Measurements from ENCODE around the gene CLSTN2. TPM values are rescaled to one million over a fixed set of nuclear protein-coding genes. Genes with fewer than 3 reads are reported as not detected.

CLSTN2 gene
- total and polyA plus RNA-seq, 2 of the 8 experiments (the other 6 are each of a cell fraction or from before 2014, with no cell fraction given), result 0.39 to 0.52 TPM

DNA sequence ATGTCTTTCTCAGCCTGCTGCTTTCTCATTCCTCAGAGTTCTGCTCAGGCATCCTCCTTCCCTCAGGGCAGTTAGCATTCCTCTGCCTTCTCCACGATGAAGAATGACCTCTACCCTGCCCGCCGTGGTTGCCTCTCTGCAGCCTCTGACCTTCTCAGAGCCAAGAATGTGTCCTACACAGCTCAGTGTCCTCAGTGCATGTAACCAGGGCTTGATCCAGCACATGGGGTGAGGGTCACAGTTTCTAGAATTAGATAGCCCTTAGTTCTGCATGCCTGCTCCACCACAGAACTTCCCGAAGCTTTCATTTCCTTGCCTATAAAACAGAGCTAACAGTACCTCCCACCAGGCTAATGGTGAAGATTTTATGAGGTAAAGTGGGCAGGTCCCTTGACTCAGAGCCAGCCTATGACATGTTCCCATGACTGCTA is 182.1 kb downstream of the CLSTN2 start (continued):
- TF ChIP-seq, protein P1, sequence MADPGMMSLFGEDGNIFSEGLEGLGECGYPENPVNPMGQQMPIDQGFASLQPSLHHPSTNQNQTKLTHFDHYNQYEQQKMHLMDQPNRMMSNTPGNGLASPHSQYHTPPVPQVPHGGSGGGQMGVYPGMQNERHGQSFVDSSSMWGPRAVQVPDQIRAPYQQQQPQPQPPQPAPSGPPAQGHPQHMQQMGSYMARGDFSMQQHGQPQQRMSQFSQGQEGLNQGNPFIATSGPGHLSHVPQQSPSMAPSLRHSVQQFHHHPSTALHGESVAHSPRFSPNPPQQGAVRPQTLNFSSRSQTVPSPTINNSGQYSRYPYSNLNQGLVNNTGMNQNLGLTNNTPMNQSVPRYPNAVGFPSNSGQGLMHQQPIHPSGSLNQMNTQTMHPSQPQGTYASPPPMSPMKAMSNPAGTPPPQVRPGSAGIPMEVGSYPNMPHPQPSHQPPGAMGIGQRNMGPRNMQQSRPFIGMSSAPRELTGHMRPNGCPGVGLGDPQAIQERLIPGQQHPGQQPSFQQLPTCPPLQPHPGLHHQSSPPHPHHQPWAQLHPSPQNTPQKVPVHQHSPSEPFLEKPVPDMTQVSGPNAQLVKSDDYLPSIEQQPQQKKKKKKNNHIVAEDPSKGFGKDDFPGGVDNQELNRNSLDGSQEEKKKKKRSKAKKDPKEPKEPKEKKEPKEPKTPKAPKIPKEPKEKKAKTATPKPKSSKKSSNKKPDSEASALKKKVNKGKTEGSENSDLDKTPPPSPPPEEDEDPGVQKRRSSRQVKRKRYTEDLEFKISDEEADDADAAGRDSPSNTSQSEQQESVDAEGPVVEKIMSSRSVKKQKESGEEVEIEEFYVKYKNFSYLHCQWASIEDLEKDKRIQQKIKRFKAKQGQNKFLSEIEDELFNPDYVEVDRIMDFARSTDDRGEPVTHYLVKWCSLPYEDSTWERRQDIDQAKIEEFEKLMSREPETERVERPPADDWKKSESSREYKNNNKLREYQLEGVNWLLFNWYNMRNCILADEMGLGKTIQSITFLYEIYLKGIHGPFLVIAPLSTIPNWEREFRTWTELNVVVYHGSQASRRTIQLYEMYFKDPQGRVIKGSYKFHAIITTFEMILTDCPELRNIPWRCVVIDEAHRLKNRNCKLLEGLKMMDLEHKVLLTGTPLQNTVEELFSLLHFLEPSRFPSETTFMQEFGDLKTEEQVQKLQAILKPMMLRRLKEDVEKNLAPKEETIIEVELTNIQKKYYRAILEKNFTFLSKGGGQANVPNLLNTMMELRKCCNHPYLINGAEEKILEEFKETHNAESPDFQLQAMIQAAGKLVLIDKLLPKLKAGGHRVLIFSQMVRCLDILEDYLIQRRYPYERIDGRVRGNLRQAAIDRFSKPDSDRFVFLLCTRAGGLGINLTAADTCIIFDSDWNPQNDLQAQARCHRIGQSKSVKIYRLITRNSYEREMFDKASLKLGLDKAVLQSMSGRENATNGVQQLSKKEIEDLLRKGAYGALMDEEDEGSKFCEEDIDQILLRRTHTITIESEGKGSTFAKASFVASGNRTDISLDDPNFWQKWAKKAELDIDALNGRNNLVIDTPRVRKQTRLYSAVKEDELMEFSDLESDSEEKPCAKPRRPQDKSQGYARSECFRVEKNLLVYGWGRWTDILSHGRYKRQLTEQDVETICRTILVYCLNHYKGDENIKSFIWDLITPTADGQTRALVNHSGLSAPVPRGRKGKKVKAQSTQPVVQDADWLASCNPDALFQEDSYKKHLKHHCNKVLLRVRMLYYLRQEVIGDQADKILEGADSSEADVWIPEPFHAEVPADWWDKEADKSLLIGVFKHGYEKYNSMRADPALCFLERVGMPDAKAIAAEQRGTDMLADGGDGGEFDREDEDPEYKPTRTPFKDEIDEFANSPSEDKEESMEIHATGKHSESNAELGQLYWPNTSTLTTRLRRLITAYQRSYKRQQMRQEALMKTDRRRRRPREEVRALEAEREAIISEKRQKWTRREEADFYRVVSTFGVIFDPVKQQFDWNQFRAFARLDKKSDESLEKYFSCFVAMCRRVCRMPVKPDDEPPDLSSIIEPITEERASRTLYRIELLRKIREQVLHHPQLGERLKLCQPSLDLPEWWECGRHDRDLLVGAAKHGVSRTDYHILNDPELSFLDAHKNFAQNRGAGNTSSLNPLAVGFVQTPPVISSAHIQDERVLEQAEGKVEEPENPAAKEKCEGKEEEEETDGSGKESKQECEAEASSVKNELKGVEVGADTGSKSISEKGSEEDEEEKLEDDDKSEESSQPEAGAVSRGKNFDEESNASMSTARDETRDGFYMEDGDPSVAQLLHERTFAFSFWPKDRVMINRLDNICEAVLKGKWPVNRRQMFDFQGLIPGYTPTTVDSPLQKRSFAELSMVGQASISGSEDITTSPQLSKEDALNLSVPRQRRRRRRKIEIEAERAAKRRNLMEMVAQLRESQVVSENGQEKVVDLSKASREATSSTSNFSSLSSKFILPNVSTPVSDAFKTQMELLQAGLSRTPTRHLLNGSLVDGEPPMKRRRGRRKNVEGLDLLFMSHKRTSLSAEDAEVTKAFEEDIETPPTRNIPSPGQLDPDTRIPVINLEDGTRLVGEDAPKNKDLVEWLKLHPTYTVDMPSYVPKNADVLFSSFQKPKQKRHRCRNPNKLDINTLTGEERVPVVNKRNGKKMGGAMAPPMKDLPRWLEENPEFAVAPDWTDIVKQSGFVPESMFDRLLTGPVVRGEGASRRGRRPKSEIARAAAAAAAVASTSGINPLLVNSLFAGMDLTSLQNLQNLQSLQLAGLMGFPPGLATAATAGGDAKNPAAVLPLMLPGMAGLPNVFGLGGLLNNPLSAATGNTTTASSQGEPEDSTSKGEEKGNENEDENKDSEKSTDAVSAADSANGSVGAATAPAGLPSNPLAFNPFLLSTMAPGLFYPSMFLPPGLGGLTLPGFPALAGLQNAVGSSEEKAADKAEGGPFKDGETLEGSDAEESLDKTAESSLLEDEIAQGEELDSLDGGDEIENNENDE (IDR thresholded peaks at IDR 0.05; ENCODE audit: insufficient replicate concordance, low read length), result no peak
- TF ChIP-seq, protein P2, sequence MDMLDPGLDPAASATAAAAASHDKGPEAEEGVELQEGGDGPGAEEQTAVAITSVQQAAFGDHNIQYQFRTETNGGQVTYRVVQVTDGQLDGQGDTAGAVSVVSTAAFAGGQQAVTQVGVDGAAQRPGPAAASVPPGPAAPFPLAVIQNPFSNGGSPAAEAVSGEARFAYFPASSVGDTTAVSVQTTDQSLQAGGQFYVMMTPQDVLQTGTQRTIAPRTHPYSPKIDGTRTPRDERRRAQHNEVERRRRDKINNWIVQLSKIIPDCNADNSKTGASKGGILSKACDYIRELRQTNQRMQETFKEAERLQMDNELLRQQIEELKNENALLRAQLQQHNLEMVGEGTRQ (IDR thresholded peaks at IDR 0.05; ENCODE audit: low read length), result no peak
- no peak for TF ChIP-seq GTF2F1 (IDR thresholded peaks at IDR 0.05; ENCODE audit: borderline replicate concordance, low read depth, low read length)
- no peak for TF ChIP-seq POLR2AphosphoS5 (IDR thresholded peaks at IDR 0.05; ENCODE audit: low read depth, low read length)
- no peak for TF ChIP-seq CREB1 (IDR thresholded peaks at IDR 0.05)
- TF ChIP-seq, protein P3, sequence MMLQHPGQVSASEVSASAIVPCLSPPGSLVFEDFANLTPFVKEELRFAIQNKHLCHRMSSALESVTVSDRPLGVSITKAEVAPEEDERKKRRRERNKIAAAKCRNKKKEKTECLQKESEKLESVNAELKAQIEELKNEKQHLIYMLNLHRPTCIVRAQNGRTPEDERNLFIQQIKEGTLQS (IDR thresholded peaks at IDR 0.05; ENCODE audit: insufficient read depth, low read depth, low read length), result no peak
- TF ChIP-seq TEAD4 (IDR thresholded peaks at IDR 0.05; ENCODE audit: low read depth, low read length), result no peak
- no peak for TF ChIP-seq ASH2L (IDR thresholded peaks at IDR 0.05; ENCODE audit: low read length)
- TF ChIP-seq HDAC6 (IDR thresholded peaks at IDR 0.05; ENCODE audit: low read depth, low read length), result no peak
- no peak for TF ChIP-seq BCL11A (IDR thresholded peaks at IDR 0.05; ENCODE audit: low read depth in 2 of 2, low read length in 2 of 2)
- TF ChIP-seq CHD1 (IDR thresholded peaks at IDR 0.05; ENCODE audit: low read depth, low read length), result no peak

Measured in H1 (cell line).